ENCODE data around the gene LARGE1.

Gene LARGE1

DNA sequence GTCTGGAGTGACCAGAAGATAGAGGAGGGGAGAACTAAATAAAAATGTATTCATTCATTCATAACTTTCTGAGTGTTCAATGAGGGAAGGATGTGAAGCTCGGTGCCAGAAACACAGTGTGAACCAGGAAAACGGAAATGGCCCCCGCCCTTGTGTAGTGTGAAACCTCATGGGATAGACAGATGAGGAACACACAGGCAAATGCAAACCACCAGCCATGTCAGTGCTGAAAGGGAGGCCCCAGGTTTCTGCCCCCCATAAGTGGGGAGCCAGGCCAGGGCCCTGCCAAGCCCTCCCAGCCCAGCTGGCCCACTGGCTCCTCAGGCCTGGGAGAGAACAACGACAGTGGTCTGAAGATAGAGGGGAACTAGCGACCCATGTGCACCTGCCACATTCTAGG lies 30.5 kb downstream of the LARGE1 start:
- in situ Hi-C loops (cut with HindIII; ENCODE audit: low pct_ligation_motif_present, low sequenced_read_pairs): no loop called here
- no peak for DNase-seq
- no peaks in the 10 kb centered on the region for H3K36me3 ChIP-seq (replicated peaks)
- no peak overlapping the region for H3K27ac ChIP-seq
- H3K27me3 ChIP-seq (replicated peaks): no peaks in the 10 kb centered on the region
- no peak overlapping the region for H3K4me3 ChIP-seq (ENCODE audit: low read depth, low read length)
- TF ChIP-seq, protein P1, sequence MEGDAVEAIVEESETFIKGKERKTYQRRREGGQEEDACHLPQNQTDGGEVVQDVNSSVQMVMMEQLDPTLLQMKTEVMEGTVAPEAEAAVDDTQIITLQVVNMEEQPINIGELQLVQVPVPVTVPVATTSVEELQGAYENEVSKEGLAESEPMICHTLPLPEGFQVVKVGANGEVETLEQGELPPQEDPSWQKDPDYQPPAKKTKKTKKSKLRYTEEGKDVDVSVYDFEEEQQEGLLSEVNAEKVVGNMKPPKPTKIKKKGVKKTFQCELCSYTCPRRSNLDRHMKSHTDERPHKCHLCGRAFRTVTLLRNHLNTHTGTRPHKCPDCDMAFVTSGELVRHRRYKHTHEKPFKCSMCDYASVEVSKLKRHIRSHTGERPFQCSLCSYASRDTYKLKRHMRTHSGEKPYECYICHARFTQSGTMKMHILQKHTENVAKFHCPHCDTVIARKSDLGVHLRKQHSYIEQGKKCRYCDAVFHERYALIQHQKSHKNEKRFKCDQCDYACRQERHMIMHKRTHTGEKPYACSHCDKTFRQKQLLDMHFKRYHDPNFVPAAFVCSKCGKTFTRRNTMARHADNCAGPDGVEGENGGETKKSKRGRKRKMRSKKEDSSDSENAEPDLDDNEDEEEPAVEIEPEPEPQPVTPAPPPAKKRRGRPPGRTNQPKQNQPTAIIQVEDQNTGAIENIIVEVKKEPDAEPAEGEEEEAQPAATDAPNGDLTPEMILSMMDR (IDR thresholded peaks at IDR 0.05; ENCODE audit: low read depth, low read length, missing control alignments): no peak

DNA sequence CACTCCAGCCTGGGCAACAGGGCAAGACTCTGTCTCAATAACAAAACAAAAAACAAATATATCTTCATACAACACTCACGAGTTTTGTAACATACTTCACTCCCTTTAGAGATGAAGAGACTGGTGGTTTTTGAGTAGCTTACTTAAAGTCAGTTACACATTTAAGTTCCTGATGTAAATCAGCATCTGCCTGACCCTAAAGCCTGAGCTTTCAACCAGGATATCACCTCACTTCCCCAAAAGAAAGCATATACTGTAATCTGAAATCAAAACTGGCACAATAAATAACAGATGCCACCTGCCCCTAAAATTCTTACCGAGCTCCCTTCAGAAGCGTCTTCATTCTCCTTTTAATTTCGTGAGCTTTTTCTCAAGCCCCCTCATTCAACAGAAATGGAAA lies 31.5 kb downstream of the LARGE1 start:
- TF ChIP-seq, protein P1 (IDR thresholded peaks at IDR 0.05; ENCODE audit: low read depth, low read length, missing control alignments): no peak
- in situ Hi-C loops (cut with HindIII; ENCODE audit: low pct_ligation_motif_present, low sequenced_read_pairs): no loop called here

DNA sequence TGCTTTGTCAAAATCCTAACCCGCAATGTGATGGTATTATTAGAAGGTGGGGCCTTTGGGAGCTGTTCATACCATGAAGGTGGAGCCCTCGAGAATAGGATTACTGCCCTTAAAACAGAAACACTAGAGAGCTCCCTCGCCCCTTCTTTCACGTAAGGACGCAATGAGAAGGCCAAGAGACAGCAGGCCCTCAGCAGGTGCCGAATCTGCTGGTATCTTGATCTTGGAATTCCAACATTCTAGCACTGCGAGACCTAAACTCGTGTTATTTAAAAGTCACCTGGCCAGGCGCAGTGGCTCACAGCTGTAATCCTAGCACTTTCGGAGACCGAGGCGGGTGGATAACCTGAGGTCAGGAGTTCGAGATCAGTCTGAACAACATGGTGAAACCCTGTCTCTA lies 33.1 kb downstream of the LARGE1 start:
- no peaks in the 10 kb centered on the region for H3K36me3 ChIP-seq (replicated peaks)
- TF ChIP-seq, protein P1 (IDR thresholded peaks at IDR 0.05; ENCODE audit: low read depth, low read length, missing control alignments): no peak
- no peak overlapping the region for H3K27ac ChIP-seq
- in situ Hi-C loops (cut with HindIII; ENCODE audit: low pct_ligation_motif_present, low sequenced_read_pairs): no loop called here
- no peak overlapping the region for H3K4me3 ChIP-seq (ENCODE audit: low read depth, low read length)
- H3K27me3 ChIP-seq (replicated peaks): no peaks in the 10 kb centered on the region
- DNase-seq: no peak

More for the DNA sequence above, 31.5 kb downstream of the LARGE1 start:
- no peaks in the 10 kb centered on the region for H3K36me3 ChIP-seq (replicated peaks)
- no peak overlapping the region for H3K27ac ChIP-seq
- H3K27me3 ChIP-seq (replicated peaks): no peaks in the 10 kb centered on the region
- DNase-seq: no peak
- H3K4me3 ChIP-seq (ENCODE audit: low read depth, low read length): no peak overlapping the region

DNA sequence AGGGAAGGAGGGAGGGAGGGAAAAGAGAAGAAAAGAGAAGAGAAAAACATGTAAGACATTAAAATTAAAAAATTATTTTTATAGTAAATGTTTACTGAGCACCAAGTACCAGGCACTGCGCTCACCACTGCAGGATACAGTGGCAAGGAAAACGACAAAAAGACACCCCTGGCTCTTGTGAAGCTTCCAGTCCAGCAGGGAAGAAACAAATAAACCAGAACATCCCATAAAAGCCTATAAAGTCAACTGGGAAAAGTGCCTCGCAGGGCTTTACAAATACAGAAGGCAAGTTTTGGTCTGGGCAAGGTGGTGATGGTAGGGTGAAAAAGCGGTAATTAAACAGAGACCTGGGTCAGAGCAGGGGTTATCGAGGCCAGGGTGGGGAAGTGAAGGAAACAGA lies 33.6 kb downstream of the LARGE1 start:
- Histone ChIP-seq H3K36me3 (replicated peaks) (no peaks in the 10 kb centered on the region), H3K27ac (no peak overlapping the region), H3K4me3 (ENCODE audit: low read depth, low read length) (no peak overlapping the region), H3K27me3 (replicated peaks) (no peaks in the 10 kb centered on the region)
- no peak for DNase-seq
- in situ Hi-C loops (cut with HindIII; ENCODE audit: low pct_ligation_motif_present, low sequenced_read_pairs): no loop called here
- TF ChIP-seq, protein P1 (IDR thresholded peaks at IDR 0.05; ENCODE audit: low read depth, low read length, missing control alignments): no peak

DNA sequence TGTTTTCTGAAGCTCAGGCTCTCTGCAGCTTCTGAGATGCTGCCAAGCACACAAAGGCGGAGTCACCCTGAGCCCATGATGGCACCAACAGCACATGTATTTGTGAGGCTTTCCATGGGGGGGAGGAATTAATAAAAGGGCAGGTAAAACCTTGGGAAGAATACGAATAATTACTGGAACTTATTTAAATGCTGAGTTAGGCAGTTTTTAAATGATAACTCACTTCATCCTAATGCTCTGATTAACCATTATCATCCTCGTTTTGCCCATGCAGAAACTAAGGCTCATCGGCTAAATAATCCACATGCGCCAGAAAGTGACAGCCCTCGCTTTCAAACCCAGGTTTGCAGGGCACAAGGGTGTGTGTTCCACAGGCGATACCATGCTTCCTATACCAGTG lies 35.4 kb downstream of the LARGE1 start:
- no peak for DNase-seq
- H3K27me3 ChIP-seq (replicated peaks): no peaks in the 10 kb centered on the region
- in situ Hi-C loops (cut with HindIII; ENCODE audit: low pct_ligation_motif_present, low sequenced_read_pairs): no loop called here
- H3K36me3 ChIP-seq (replicated peaks): no peaks in the 10 kb centered on the region
- TF ChIP-seq, protein P1 (IDR thresholded peaks at IDR 0.05; ENCODE audit: low read depth, low read length, missing control alignments): no peak
- no peak overlapping the region for H3K4me3 ChIP-seq (ENCODE audit: low read depth, low read length)
- H3K27ac ChIP-seq: no peak overlapping the region

All from brain microvascular endothelial cell (primary cell).